Body of pancreas (tissue), 4 donors: ENCODE data around the gene ADAP2.
"Not testable (repeated sequence)": the region's sequence is repeated elsewhere in the genome, so short reads cannot be mapped to it uniquely, and the experiment has no call there.

ENCODE experiments used
- CTCF ChIP-seq, 7 experiments: fragments of 450-650 bp in 4 of 7; fragments of 200-600 bp in 3 of 7; sonication (generic) in 3 of 7; IDR thresholded peaks; one replicate each; pipeline ENCODE4 v1.5.1; 2016 to 2019; ENCODE audit warnings: antibody characterized with exemption in 7 of 7
- POLR2A ChIP-seq, 3 donors: fragments of 450-650 bp; IDR thresholded peaks; one replicate each; pipeline ENCODE4 v1.6.1; 2016; ENCODE audit warnings: antibody characterized with exemption in 3 of 3, mild to moderate bottlenecking in 2 of 3

GRCh38 chr17:30967911-30968310 is 46.2 kb downstream of the ADAP2 start:
- TF ChIP-seq POLR2A, CTCF (IDR thresholded peaks at IDR 0.05): not testable (repeated sequence)
